Activated T-cell treated with anti-CD3 and anti-CD28 coated beads for 24 hours (primary cell): ENCODE data around the gene SRSF2.
"Not testable (repeated sequence)": the region's sequence is repeated elsewhere in the genome, so short reads cannot be mapped to it uniquely, and the experiment has no call there.

Experiments
- DNase-seq: peaks from one replicate; pipeline ENCODE4 v3.0.0-alpha.2; 2020; ENCODE audit warnings: low read depth

The SRSF2 gene

DNA sequence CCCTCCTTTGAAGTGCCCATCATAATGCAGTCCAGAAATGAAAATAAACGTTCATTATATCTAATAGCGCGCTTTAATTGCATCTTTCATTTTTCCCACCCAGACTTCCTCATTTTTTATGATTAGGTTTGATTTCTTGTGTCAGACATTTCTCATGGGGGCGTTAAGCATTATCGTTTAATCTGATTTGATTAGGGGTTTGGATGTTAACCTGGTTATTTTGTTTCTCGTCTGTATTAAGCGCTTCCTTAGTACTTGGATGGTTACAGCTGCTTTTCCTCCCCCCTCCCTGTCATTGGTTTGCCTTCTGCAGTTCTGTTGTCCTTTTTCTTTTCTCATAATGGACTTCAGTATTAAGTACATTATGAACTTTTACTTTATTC is 1.3 kb upstream of the SRSF2 start:
- no peak for DNase-seq

DNA sequence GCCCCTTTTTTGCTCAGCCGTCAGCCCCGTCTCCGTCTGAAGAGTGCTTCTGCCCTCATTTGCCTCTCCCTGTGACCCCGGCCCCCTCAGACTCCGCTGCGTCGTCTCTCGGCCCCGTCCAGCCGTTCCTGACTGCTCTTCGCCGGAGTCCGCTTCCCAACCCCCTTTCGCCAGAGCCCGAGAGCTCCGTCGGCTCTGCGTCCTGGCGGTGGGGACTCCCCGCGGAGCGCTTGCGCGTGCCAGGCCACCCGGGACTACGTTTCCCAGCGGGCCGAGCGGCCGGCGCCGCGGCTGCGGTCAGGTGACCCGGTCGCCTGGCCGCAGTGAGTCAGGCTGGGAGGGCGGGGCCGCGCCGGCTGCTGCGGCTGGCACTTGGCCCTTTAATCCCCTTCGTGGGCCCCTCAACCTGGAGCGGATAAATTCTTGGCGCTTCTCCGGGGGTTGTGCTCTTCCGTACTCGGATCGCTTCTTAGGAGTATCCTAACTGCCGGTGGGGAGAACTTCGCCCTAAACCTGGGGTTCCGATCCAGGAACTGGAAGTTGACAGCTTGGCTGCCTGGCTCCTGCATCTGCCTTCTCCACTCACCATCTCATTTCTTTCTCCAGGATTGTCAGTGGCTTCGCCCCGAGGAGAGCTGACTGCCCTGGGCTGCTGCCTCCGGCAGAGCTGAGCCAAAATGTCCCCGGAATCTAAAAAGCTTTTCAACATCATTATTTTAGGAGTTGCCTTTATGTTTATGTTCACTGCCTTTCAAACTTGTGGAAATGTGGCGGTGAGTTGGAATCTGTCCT is 741 bp upstream of the SRSF2 start, which contains the start of gene MFSD11:
MFSD11 (plus strand) TSS at position 444 of the 792 bp plus-strand sequence; CDS start at position 678, 234 bp downstream.
- peak; percentile 90 for DNase-seq

DNA sequence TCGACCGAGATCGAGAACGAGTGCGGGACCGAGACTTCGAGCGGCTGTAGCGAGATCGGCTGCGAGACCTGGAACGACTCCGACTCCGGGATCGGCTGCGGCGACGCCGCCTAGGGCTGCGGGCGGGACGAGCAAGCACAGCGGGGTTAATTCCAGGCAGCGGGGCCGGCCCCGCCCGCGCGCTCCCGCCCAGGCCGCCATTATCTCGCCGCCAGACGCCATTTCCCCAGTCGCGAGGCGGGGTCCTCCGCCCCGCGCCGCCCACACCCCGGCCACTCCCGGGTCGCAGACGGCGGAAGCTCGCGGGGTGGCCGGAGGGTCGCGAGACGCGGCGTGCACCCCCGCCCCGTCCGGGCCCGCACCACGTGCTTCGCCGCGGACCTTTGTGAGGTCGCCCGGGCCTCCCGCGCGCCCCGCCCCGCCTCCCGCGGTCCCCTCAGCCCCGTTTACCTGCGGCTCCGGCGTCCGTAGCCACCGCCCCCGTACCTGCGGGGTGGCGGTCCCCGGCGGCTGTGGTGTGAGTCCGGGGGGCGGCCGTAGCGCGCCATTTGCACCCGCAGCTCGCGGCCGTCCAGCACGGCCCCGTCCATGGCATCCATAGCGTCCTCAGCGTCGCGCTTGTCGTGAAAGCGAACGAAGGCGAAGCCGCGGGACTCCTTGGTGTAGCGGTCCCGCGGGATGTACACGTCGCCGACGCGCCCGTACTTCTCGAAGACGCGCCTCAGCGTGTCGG is 616 bp downstream of the SRSF2 start:
- DNase-seq: peak; percentile 58

DNA sequence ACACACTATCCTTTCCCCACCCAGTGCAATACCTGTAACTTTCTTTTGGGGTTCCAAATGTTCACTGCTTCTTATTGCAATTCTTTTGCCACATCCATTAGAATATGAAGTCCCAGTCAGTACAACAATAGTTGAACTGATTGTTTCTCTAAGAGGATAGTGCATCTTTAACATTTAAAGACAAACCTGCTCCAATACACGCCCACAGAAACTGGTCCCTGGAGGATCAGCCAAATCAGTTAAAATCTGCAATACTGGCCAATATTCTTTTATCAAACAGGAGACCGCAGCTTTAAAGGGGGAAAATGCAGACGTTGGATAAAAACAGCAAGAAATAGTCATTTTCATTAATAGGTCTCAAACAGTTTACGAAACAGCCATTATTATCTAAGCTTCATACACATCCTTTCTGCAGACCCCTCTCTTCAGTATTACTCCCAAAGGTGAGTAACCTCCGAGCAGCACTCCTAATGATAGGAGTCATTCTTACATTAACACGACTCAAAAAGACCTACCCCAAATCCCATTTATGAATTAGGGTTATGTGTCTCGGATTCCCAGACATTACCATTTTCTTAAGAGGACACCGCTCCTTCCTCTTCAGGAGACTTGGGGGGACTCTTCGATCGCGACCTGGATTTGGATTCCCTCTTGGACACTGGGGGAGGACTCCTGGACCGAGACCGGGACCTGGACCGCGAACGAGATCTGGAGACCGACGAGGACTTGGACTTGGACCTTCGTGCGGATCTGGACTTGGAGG is 1.4 kb downstream of the SRSF2 start:
- no peak for DNase-seq

DNA sequence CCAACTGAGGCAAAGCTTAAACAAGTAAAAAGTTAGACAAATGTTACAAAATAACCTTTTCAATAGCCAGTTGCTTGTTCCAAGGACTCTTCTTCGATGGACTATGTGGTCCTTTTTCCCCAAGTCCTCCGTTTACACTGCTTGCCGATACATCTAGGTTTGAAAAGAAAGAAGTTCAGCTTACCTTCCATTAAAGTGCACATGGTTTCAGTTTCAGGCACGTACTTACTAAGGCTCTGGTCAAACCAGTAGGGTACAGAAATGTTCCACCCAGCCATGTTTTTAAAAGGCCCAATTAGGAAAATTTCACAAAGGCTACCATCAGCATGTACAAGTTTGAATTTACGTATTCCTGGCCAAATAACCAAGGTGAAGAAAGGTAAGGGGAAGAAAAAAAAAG is 2.1 kb downstream of the SRSF2 start:
- DNase-seq: no peak

DNA sequence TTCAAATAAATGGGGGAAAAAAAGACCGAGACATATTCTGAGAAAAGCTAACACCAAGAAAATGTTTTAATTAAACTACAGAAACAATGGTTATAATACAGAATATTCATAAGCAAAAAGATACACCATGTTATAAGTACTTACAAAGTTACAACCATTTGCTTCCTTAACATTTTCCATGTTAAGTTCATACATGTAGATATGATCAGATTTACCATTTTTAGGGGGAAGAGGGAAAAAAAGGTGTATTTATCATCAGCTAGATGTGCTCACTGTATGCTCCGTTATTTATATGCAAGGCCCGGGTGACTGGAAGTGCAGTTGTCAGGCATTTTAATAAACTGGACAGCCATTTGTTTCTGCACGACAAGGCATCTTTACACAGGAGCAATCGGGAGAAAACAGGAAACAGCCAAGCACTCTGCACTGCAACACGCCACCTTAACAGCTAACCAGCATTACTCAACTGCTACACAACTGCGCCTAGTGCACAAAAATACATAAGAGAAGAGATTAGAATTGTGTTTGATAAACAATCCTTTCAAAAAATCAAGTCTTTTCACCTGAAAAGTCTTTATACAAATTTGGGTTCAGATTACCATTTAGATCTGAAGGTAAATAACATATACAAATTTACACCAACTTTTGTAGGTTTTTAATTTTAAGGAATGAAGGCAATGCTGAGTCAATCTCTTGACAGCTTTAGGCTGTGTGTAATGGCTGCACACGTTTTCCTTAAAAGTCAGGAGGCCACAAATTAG is 2.9 kb downstream of the SRSF2 start:
- no peak for DNase-seq

DNA sequence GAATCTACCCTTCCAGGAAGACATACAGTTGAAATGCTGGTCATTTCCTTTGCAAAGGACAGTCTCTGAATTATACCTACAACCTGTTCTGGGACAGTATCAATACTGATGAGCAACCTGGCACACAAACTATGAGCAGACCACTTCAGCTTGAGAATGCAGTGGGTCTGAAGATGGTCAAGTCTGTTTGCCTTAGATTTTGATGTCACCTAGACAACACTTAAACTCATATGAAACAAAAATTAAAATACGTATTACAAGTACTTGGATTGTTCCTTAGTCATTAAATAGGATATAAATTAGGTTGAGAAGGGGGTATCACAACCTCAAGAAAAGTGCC is 3.5 kb downstream of the SRSF2 start:
- DNase-seq: no peak

DNA sequence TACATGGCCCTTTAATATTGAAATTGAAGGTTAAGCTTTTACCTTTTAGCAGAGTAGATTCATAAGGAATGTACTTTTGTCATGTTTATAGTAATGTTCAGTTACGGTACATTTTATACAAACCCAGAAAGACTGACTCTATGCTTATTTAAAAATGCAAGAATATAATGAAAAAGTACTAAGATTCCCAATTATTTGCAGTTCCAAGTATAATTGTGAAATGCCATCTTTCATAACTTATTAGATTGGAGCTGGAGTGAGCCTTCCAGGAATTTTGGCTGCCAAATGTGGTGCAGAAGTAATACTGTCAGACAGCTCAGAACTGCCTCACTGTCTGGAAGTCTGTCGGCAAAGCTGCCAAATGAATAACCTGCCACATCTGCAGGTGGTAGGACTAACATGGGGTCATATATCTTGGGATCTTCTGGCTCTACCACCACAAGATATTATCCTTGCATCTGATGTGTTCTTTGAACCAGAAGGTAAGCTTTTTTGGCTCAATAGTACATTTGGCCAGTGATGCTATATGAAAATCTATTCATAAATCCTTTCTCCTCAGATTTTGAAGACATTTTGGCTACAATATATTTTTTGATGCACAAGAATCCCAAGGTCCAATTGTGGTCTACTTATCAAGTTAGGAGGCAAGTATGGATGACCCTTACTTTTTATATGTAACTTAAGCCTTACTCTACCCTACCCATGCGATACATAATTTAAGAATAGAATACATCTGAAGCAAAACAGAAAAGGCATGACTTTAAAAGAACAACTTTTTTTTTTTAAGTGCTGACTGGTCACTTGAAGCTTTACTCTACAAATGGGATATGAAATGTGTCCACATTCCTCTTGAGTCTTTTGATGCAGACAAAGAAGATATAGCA is 4.2 kb downstream of the SRSF2 start:
- DNase-seq: no peak

DNA sequence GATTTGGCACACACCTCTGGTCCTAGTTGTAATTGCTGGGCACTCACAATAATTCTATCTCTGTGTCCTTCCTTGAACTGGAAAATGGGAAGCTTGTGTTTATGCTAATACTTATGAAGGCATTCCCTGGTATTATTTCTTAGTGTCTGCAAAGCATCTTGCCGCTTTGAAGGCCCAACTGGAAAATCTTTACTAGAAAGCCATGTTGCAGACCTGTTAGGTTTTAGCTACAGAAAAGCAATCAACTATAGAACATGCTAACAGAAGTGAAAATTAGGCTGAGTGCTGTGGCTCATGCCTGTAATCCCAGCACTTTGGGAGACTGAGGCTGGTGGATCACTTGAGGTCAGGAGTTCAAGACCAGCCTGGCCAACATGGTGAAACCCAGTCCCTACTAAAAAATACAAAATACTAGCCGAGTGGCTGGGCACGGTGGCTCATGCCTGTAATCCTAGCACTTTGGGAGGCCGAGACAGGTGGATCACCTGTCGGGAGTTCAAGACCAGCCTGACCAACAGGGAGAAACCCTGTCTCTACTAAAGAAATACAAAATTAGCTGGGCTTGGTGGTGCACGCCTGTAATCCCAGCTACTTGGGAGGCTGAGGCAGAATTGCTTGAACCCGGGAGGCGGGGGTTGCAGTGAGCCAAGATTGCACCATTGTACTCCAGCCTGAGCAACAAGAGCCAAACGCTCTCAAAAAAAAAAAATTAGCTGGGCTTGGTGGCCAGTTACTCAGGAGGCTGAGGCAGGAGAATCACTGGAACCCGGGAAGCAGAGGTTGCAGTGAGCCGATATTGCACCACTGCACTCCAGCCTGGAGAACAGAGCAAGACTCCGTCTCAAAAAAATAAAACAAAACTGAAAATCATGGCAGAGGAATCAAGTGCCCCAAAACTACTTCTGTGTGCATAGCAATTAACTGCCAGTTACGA is 5.1 kb downstream of the SRSF2 start:
- not testable (repeated sequence) for DNase-seq

DNA sequence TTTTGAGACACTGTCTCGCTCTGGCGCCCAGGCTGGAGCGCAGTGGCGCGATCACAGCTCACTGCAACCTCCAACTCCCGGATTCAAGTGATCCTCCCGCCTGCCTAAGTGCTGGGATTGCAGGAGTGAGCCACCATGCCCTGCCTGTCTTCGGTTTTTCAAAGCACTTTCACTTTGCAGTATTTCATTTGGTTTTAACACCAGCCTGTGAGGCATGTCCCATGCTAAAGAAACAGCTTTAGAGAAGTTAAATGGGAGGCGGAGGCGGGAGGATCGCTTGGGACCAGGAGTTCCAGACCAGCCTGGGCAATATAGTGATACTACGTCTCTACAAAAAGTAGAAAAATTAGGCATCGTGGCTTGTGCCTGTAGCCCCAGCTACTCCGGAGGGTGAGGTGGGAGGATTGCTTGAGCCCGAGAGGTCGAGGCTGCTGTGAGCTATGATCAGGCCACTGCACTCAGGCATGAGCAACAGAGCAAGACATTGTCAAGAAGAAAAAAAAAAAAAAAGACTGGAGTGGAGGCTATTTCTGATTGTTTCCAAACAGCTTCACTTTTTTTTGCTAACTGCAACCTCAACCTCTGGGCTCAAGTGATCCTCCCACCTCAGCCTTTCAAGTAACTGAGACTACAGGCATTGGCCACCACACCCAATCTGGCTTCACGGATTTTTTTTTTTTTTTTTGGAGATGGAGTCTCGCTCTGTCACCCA is 9.2 kb downstream of the SRSF2 start:
- no peak for DNase-seq

DNA sequence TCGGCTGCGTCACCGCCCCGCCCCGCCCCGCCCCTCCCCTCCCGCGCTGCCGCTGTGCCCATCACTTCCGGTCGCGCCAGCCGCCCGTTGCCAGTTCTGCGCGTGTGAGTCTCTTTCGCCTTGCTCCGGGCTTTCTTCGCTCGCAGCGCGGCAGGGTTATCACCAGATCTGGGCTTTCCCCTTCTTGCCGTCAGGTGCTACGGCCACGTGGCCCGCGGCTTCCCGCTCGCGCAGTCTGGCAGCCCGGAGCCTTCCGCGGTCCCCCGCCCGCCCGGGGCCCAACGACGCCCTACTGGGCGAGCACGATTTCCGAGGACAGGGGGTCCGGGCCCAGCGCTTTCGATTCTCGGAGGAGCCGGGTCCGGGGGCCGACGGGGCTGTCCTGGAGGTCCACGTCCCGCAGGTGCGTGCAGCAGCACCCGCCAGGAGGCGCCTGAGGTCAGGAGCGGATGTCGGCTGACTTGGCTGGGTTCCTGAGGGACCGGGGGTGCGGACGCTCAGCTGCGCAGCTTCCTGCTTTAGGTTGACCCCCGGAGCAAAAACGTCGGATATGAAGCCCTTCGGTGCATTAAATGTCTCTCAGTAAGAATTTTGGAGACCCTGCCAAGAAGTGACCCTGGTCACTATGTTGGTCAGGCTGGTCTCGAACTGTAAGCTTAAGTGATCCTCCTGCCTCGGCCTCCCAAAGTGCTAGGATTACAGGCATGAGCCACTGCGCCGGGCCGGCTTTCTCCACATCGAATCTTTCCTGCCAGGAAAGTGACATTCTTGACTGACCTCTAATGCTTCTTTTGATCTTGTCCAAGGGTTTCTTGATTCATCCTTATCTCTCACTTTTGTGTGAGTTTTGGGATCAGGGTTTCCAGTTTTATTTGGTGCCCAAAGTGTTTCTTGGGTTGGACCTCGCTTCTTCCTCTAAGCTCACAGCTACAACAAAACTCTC is 10.1 kb downstream of the SRSF2 start, which contains the start of gene METTL23:
METTL23 (plus strand) TSS at position 64 of the 943 bp plus-strand sequence. CDS start 2,872 bp downstream, outside the sequence.
- peak; percentile 69 for DNase-seq

DNA sequence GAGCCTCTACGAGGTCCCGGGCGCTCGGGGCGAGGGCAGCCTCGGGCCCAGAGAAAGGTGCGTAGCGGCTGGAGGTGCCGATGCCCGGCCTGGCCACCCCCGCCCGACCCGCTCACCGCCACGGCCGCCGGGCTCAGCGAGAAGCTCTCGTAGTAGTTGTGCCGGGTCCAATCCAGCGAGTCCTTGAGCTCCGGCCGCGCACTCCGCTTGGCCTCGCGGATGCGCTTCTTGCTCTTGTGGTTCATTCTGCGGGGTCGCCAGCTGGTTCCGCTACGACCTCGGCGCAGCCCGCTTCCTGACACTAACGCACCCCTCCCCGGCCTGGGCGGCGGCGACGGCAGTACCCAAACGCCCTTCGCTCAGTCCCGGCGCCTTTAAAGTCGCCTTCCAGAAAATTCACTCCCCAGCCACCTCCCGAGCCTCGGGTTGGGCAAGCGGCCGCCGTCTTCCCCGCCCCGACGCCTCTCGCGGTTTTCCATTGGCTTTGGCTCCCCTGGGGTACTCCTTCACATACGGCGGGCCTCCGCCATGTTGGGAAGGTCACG is 10.8 kb downstream of the SRSF2 start, which contains the start of gene JMJD6:
JMJD6 (minus strand) TSS at position 376 of the 545 bp plus-strand sequence; CDS start at position 245, 131 bp downstream.
- DNase-seq: peak; percentile 93

DNA sequence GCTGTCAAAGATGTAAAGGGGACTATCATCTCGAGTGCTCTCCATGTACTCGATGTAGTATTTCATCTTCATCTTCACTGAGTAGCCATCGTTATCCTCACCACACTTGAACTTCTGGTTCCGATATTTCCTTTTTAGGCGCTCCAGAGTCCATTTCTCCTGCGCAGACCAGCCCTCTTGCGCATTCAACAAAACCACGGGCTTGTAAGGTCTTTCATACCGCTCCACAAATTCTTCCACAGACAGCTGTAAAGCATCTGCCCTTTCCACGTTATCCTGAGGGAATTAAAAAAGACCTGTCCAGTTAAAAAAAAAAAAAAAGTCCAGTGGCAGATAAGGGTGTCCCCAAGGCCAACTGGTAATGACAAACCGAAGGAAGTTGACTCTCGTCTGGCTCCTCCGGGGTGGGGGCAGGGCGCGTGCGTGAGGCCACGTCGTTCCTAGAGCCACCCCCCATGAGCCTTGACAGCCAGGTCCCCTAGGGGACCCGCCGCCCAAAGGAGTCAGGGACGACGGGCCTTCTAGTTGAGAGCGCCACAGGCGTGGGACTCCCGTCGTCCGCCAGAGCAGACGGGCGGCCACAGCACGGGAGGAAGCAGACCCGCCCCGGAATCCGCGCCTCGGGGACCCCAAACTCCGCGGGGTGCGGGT is 11.4 kb downstream of the SRSF2 start:
- DNase-seq: peak; percentile 64

DNA sequence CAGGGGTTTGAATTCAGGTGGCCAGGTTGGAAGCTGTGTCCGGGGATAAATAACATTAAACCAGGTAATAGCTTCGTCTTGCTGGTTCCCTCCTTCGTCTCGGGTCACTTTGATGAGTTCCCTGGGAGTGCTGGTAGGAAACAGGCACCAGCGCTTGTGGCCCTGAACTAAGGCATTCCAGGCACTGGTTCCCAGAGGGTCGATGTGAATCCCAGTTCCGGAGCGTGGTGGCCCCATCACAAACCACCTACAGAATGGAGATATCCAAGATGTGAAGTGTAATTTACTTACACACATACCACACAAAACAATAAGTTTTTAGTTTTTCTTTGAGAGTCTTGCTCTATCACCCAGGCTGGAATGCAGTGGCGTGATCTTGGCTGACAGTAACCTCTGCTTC is 13.3 kb downstream of the SRSF2 start:
- no peak for DNase-seq

DNA sequence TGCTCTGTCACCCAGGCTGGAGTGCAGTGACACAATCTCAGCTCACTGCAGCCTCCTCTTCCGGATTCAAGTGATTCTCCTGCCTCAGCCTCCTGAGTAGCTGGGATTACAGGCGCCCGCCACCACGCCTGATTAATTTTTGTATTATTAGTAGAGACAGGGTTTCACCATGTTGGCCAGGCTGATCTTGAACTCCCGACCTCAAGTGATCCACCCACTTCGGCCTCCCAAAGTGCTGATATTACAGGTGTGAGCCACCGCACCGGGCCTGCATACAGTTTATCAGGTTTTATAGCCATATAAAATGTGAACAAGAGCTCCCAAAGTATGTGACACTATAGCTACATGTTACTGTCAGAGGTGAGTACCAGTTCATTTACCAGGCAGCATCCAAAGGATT is 14.2 kb downstream of the SRSF2 start:
- DNase-seq: not testable (repeated sequence)

DNA sequence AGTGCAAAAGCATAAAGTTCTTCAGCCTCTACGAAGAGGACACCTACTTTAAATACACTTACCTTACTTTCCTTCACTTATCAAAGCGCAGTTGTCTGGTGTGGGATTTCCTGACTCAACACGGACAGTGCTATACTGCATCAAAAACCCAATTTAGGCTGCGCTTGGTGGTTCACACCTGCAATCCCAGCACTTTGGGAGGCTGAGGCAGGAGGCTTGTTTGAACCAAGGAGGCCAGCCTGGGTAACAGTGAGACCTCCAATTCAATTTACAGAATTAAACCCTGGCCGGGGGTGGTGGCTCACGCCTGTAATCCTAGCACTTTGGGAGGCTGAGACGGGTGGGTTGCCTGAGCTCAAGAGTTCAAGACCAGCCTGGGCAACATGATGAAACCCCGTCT is 14.9 kb downstream of the SRSF2 start:
- DNase-seq: no peak

DNA sequence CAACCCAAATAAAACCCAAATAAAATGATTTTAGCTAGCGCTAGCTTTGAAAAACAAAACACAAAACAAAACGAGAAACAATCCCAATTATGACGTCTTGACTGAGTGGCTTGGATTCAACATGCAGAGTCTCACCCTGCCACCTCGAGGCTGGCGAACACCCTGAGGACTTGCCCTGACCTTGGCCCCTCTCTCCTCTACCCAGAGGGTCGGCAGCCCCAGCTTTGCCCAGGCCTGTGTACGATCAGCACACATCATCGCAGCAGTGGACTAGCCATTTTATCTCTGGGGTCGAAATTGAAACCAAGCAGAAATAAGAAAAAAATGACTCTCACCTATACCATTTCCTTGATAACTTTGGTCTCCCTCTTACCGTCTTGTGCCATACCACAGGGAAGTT is 15.7 kb downstream of the SRSF2 start:
- no peak for DNase-seq
